Calu3 (cell line): ENCODE measurements around the gene S100A16. TPM values are rescaled to one million over a fixed set of nuclear protein-coding genes. Genes with fewer than 3 reads are reported as not detected.

ENCODE experiments used
- BruUV-seq: library from RNA; stranded (reverse); fragments of 400-500 nt; replicated peaks from 2 replicates; lab custom pipeline; 2021; lab: Mats Ljungman, UMichigan
- CTCF ChIA-PET: fragments of 300-600 bp; sonication (Branson Sonifier 250); formaldehyde crosslinking; loops from one replicate; lab custom pipeline; 2022; ENCODE audit warnings: antibody characterized with exemption; lab: Charles Lee
- DNase-seq: peaks from one replicate; pipeline ENCODE4 v3.0.0; 2022
- H3K27ac Mint-ChIP-seq: one replicate; pipeline ENCODE4 v1.8.0; 2022; ENCODE audit warnings: mixed read lengths; ENCODE audit not compliant: unreplicated experiment
- H3K27me3 Mint-ChIP-seq: one replicate; pipeline ENCODE4 v1.8.0; 2022; ENCODE audit warnings: mixed read lengths; ENCODE audit not compliant: unreplicated experiment
- H3K36me3 Mint-ChIP-seq: one replicate; pipeline ENCODE4 v1.8.0; 2022; ENCODE audit warnings: mild to moderate bottlenecking, moderate library complexity, mixed read lengths; ENCODE audit not compliant: insufficient read depth, unreplicated experiment
- H3K4me1 Mint-ChIP-seq: one replicate; pipeline ENCODE4 v1.8.0; 2022; ENCODE audit warnings: mild to moderate bottlenecking, low read depth, mixed read lengths; ENCODE audit not compliant: unreplicated experiment
- H3K4me3 Mint-ChIP-seq: one replicate; pipeline ENCODE4 v1.8.0; 2022; ENCODE audit warnings: mild to moderate bottlenecking, low read depth, moderate library complexity, mixed read lengths; ENCODE audit not compliant: unreplicated experiment
- H3K9me3 Mint-ChIP-seq: one replicate; pipeline ENCODE4 v1.8.0; 2022; ENCODE audit warnings: low read depth, mixed read lengths; ENCODE audit not compliant: unreplicated experiment
- CTCF ChIP-seq: fragments of 200-600 bp; IDR thresholded peaks from one replicate; pipeline ENCODE4 v1.8.0; 2022; ENCODE audit warnings: antibody characterized with exemption; ENCODE audit not compliant: unreplicated experiment
- intact Hi-C: fragments of 100-400 bp; cut with micrococcal nuclease; formaldehyde crosslinking; loops from one replicate; pipeline ENCODE4 v1.10.0; 2022; ENCODE audit not compliant: unreplicated experiment
- total RNA-seq: library from RNA; stranded (reverse); gene quantifications from 2 replicates; pipeline ENCODE4 v1.2.3, GENCODE V29; 2022

S100A16 gene
- total RNA-seq, 1 experiment from 2014 or later: 247 TPM

GRCh38 chr1:153631047-153632022 is 18.4 kb upstream of the S100A16 start:
- CTCF ChIA-PET: interaction anchor here (1.1 to 1.9 kb wide), 3 partner anchors 18 to 59 kb away, joined by 3 to 8 read pairs (median 3); partner anchors contain the start of gene S100A16
- no peaks in the 10 kb centered on the region for H3K27me3 Mint-ChIP-seq
- H3K36me3 Mint-ChIP-seq: peaks cover 57% of the 10 kb centered on the region
- intact Hi-C loops: no loop called here
- DNase-seq: no peak
- H3K4me3 Mint-ChIP-seq: no peak overlapping the region
- no peak overlapping the region for H3K27ac Mint-ChIP-seq
- H3K9me3 Mint-ChIP-seq: no peaks in the 10 kb centered on the region
- no TSS peak for BruUV-seq
- H3K4me1 Mint-ChIP-seq: peaks cover 36% of the 10 kb centered on the region
- no peak for TF ChIP-seq CTCF

GRCh38 chr1:153630384-153630783 is 17.4 kb upstream of the S100A16 start:
- intact Hi-C loops: no loop called here
- no peak overlapping the region for H3K27ac Mint-ChIP-seq
- H3K4me1 Mint-ChIP-seq: peaks cover 42% of the 10 kb centered on the region
- H3K4me3 Mint-ChIP-seq: no peak overlapping the region
- CTCF ChIA-PET: interaction anchor here (1.1 to 1.9 kb wide), 3 partner anchors 17 to 58 kb away, joined by 3 to 8 read pairs (median 3); partner anchors contain the start of gene S100A16
- no peaks in the 10 kb centered on the region for H3K9me3 Mint-ChIP-seq
- no TSS peak for BruUV-seq
- DNase-seq: no peak
- H3K36me3 Mint-ChIP-seq: peaks cover 56% of the 10 kb centered on the region
- H3K27me3 Mint-ChIP-seq: no peaks in the 10 kb centered on the region
- no peak for TF ChIP-seq CTCF

GRCh38 chr1:153629971-153630370 is 17.0 kb upstream of the S100A16 start:
- intact Hi-C loops: no loop called here
- Mint-ChIP-seq H3K4me3 (no peak overlapping the region), H3K9me3 (no peaks in the 10 kb centered on the region), H3K27ac (no peak overlapping the region), H3K36me3 (peaks cover 56% of the 10 kb centered on the region), H3K4me1 (peaks cover 42% of the 10 kb centered on the region), H3K27me3 (no peaks in the 10 kb centered on the region)
- DNase-seq: no peak
- no TSS peak for BruUV-seq
- TF ChIP-seq CTCF: no peak
- CTCF ChIA-PET: interaction anchor here (1.1 to 1.9 kb wide), 3 partner anchors 17 to 57 kb away, joined by 3 to 8 read pairs (median 3); partner anchors contain the start of gene S100A16

GRCh38 chr1:153629343-153629665 is 16.4 kb upstream of the S100A16 start:
- Mint-ChIP-seq H3K9me3 (no peaks in the 10 kb centered on the region), H3K27me3 (no peaks in the 10 kb centered on the region), H3K27ac (no peak overlapping the region), H3K4me3 (no peak overlapping the region), H3K4me1 (peaks cover 44% of the 10 kb centered on the region), H3K36me3 (peaks cover 56% of the 10 kb centered on the region)
- CTCF ChIA-PET: interaction anchor here (3.3 kb wide), 1 partner anchor 15 kb away, joined by 99 read pairs; the partner anchor contains the start of genes S100A14 and S100A16
- intact Hi-C loops: no loop called here
- BruUV-seq: no TSS peak
- DNase-seq: no peak
- no peak for TF ChIP-seq CTCF
